ENCODE results near the gene PPP1R14B. TPM values are rescaled to one million over a fixed set of nuclear protein-coding genes. Genes with fewer than 3 reads are reported as not detected.

Gene PPP1R14B
- total and polyA plus RNA-seq, 2 of the 13 experiments (the other 11 are each of a cell fraction or from before 2014, with no cell fraction given): 110 to 148 TPM

GRCh38 chr11:64230171-64230984, 16.4 kb downstream of the PPP1R14B start, which contains the start of gene DNAJC4 (continued):
- TF ChIP-seq REPIN1 (CRISPR knock-in tag; IDR thresholded peaks at IDR 0.05; ENCODE audit: borderline replicate concordance, low read depth) (0 out of 2 replicates have a peak, but pooled peaks have one; percentile 53), NR3C1 (CRISPR knock-in tag; IDR thresholded peaks at IDR 0.05) (no peak), ZNF784 (CRISPR knock-in tag; IDR thresholded peaks at IDR 0.05; ENCODE audit: borderline replicate concordance) (peak; percentile 35; the same call in 1 of the 2 replicates), NFIC (IDR thresholded peaks at IDR 0.05; ENCODE audit: low read length) (no peak), ARID3A (IDR thresholded peaks at IDR 0.05; ENCODE audit: low read depth, low read length) (no peak), MYC (CRISPR knock-in tag; IDR thresholded peaks at IDR 0.05; ENCODE audit: borderline replicate concordance) (no peak), ZNF33B (CRISPR knock-in tag; IDR thresholded peaks at IDR 0.05) (0 out of 2 replicates have a peak, but pooled peaks have one; percentile 9), NFRKB (IDR thresholded peaks at IDR 0.05) (no peak), ATF2 (CRISPR knock-in tag; IDR thresholded peaks at IDR 0.05) (no peak; the same call in 1 of the 2 replicates), IKZF1 (IDR thresholded peaks at IDR 0.05) (no peak), NBN (conservative IDR thresholded peaks at IDR 0.05) (no peak), NFKBIZ (CRISPR knock-in tag; IDR thresholded peaks at IDR 0.05) (no peak), ZNF350 (CRISPR knock-in tag; IDR thresholded peaks at IDR 0.05; ENCODE audit: borderline replicate concordance, low read depth) (peak; percentile 67), MXI1 (IDR thresholded peaks at IDR 0.05; ENCODE audit: borderline replicate concordance, low read depth, low read length) (peak; percentile 84; the same call in 1 of the 3 replicates), CCDC6 (CRISPR knock-in tag; IDR thresholded peaks at IDR 0.05) (0 out of 2 replicates have a peak, but pooled peaks have one; percentile 59), ZNF24 (IDR thresholded peaks at IDR 0.05) (no peak), SCMH1 (CRISPR knock-in tag; IDR thresholded peaks at IDR 0.05; ENCODE audit: borderline replicate concordance) (no peak), TCF12 (IDR thresholded peaks at IDR 0.05) (no peak), TCF12 (CRISPR knock-in tag; IDR thresholded peaks at IDR 0.05) (peak; percentile 10; the same call in 1 of the 2 replicates), PLSCR1 (CRISPR knock-in tag; IDR thresholded peaks at IDR 0.05; ENCODE audit: borderline replicate concordance) (no peak), STAG1 (CRISPR knock-in tag; IDR thresholded peaks at IDR 0.05) (no peak), TCF7L2 (IDR thresholded peaks at IDR 0.05; ENCODE audit: low read depth, low read length) (no peak), ZUFSP (CRISPR knock-in tag; IDR thresholded peaks at IDR 0.05; ENCODE audit: borderline replicate concordance) (no peak), HNRNPH1 (optimal IDR thresholded peaks at IDR 0.05; ENCODE audit: low read depth, low read length) (no peak), NFYC (CRISPR knock-in tag; IDR thresholded peaks at IDR 0.05) (peak; percentile 68)

All from HepG2 (cell line).